GM23338 (cell line): ENCODE data around the gene RHOG. TPM values are rescaled to one million over a fixed set of nuclear protein-coding genes. Genes with fewer than 3 reads are reported as not detected.

Experiments used
- ATAC-seq: fragments of 200-7000 bp; cut with Tn5 transposase; 3 replicates; pipeline ENCODE4 v1.9.1; 2020
- DNase-seq: peaks from one replicate; pipeline ENCODE4 v3.0.0-alpha.2; 2015; ENCODE audit warnings: low spot score
- H2AFZ ChIP-seq: fragments of 200-600 bp; sonication (generic); 2 replicates; pipeline ENCODE4 v1.8.0; 2016; ENCODE audit warnings: antibody characterized with exemption, mild to moderate bottlenecking, moderate library complexity
- H3F3A ChIP-seq: fragments of 200-600 bp; sonication (generic); replicated peaks from 2 replicates; pipeline ENCODE4 v1.8.0; 2017; ENCODE audit warnings: antibody characterized with exemption, mixed run types, low read depth
- H3K27ac ChIP-seq: fragments of 200-600 bp; sonication (generic); 2 replicates; pipeline ENCODE4 v1.6.1; 2016; ENCODE audit warnings: low read depth
- H3K27me3 ChIP-seq: fragments of 200-600 bp; sonication (generic); 2 replicates; pipeline ENCODE4 v1.8.0; 2016; ENCODE audit warnings: mild to moderate bottlenecking, mixed run types, moderate library complexity; ENCODE audit not compliant: insufficient read depth
- H3K36me3 ChIP-seq: fragments of 200-600 bp; sonication (generic); 2 replicates; pipeline ENCODE4 v1.8.0; 2016; ENCODE audit warnings: mild to moderate bottlenecking; ENCODE audit not compliant: insufficient read depth
- H3K4me1 ChIP-seq: fragments of 200-600 bp; sonication (generic); 2 replicates; pipeline ENCODE4 v1.8.0; 2016; ENCODE audit warnings: mild to moderate bottlenecking, moderate library complexity; ENCODE audit not compliant: insufficient read depth
- H3K4me2 ChIP-seq: fragments of 200-600 bp; sonication (generic); 2 replicates; pipeline ENCODE4 v1.7.1; 2017; ENCODE audit warnings: mixed run types
- H3K4me3 ChIP-seq: fragments of 200-600 bp; sonication (generic); 2 replicates; pipeline ENCODE4 v1.6.1; 2016; ENCODE audit warnings: mixed run types
- H3K79me2 ChIP-seq: fragments of 200-600 bp; sonication (generic); replicated peaks from 2 replicates; pipeline ENCODE4 v1.8.0; 2017; ENCODE audit warnings: mild to moderate bottlenecking; ENCODE audit not compliant: insufficient read depth
- H3K9me2 ChIP-seq: fragments of 200-600 bp; sonication (generic); 2 replicates; pipeline ENCODE4 v1.8.0; 2017; ENCODE audit not compliant: insufficient read depth
- H4K20me1 ChIP-seq: fragments of 200-600 bp; sonication (generic); replicated peaks from 2 replicates; pipeline ENCODE4 v1.8.0; 2017; ENCODE audit warnings: mild to moderate bottlenecking; ENCODE audit not compliant: insufficient read depth
- H3K27ac Mint-ChIP-seq: 2 replicates; pipeline ENCODE4 v1.8.0; 2020; ENCODE audit warnings: inconsistent platforms, mild to moderate bottlenecking, moderate library complexity, mixed read lengths
- H3K27me3 Mint-ChIP-seq: 3 replicates; pipeline ENCODE4 v1.8.0; 2022; ENCODE audit warnings: low read depth, mild to moderate bottlenecking, moderate library complexity, mixed read lengths, inconsistent platforms; ENCODE audit not compliant: insufficient read depth, poor library complexity
- H3K36me3 Mint-ChIP-seq: 3 replicates; pipeline ENCODE4 v1.8.0; 2021; ENCODE audit warnings: low read depth, mild to moderate bottlenecking, inconsistent platforms, moderate library complexity, mixed read lengths
- H3K4me1 Mint-ChIP-seq: 3 replicates; pipeline ENCODE4 v1.8.0; 2020; ENCODE audit warnings: mild to moderate bottlenecking, inconsistent platforms, mixed read lengths
- H3K4me3 Mint-ChIP-seq: 3 replicates; pipeline ENCODE4 v1.8.0; 2021; ENCODE audit warnings: moderate library complexity, mild to moderate bottlenecking, inconsistent platforms, mixed read lengths
- H3K9me3 Mint-ChIP-seq: 3 replicates; pipeline ENCODE4 v1.8.0; 2020; ENCODE audit warnings: moderate library complexity, mild to moderate bottlenecking, inconsistent platforms, mixed read lengths
- CREB1 ChIP-seq: fragments of 250-450 bp; sonication (Bioruptor Pico); IDR thresholded peaks from 2 replicates; pipeline ENCODE4 v1.5.0; 2020; ENCODE audit warnings: low read depth, mild to moderate bottlenecking, moderate library complexity
- CTCF ChIP-seq, 2 experiments: fragments of 200-600 bp in 1 of 2; sonication (generic) in 1 of 2; conservative IDR thresholded peaks; 2 replicates each; pipeline versions ENCODE4 v1.5.1 to v1.6.1; 2016 to 2017; ENCODE audit warnings: antibody characterized with exemption in 2 of 2, low read depth in 2 of 2, mild to moderate bottlenecking in 2 of 2, moderate library complexity in 1 of 2
- EZH2 ChIP-seq: fragments of 200-600 bp; sonication (generic); IDR thresholded peaks from one replicate; pipeline ENCODE4 v1.8.0; 2017; ENCODE audit warnings: antibody characterized with exemption, mild to moderate bottlenecking, low read depth; ENCODE audit not compliant: unreplicated experiment
- EZH2phosphoT487 ChIP-seq: fragments of 200-600 bp; sonication (generic); IDR thresholded peaks from one replicate; pipeline ENCODE4 v1.8.1; 2018; ENCODE audit warnings: antibody characterized with exemption; ENCODE audit not compliant: unreplicated experiment
- JUNB ChIP-seq: IDR thresholded peaks from one replicate; pipeline ENCODE4 v1.6.1; 2016; ENCODE audit warnings: antibody characterized with exemption; ENCODE audit not compliant: unreplicated experiment
- NANOG ChIP-seq: IDR thresholded peaks from 2 replicates; pipeline ENCODE4 v1.6.1; 2016; ENCODE audit warnings: antibody characterized with exemption, borderline replicate concordance
- POLR2AphosphoS5 ChIP-seq: IDR thresholded peaks from 2 replicates; pipeline ENCODE4 v1.6.1; 2016; ENCODE audit warnings: antibody characterized with exemption, low read depth
- REST ChIP-seq: IDR thresholded peaks from one replicate; pipeline ENCODE4 v1.6.1; 2018; ENCODE audit warnings: antibody characterized with exemption; ENCODE audit not compliant: unreplicated experiment
- STAT1 ChIP-seq: IDR thresholded peaks from one replicate; pipeline ENCODE4 v1.6.1; 2016; ENCODE audit warnings: antibody characterized with exemption; ENCODE audit not compliant: unreplicated experiment
- ZNF331 ChIP-seq: fragments of 250-450 bp; sonication (Bioruptor Pico); IDR thresholded peaks from 2 replicates; pipeline ENCODE4 v1.5.0; 2020; ENCODE audit warnings: low read depth, mild to moderate bottlenecking, moderate library complexity
- polyA plus RNA-seq: library from polyadenylated mRNA; unstranded; fragments of >200 nt; fragmentation: Nextera tagmentation; extraction: Ambion mirVana; gene quantifications from 2 replicates; pipeline ENCODE4 v1.2.1, GENCODE V29; 2016
- total RNA-seq: library from RNA; depleted of rRNA; stranded (reverse); fragments of >200 nt; shearing (Covaris generic); gene quantifications from 2 replicates; pipeline ENCODE4 v1.2.3, GENCODE V29; 2014

Gene RHOG
- total and polyA plus RNA-seq, 2 experiments from 2014 or later = 26.3 to 38.6 TPM

- 0 out of 2 replicates have a peak, but pooled peaks cover 3% of the 10 kb centered on the region for H3F3A ChIP-seq
- ATAC-seq (peak; percentile 66), DNase-seq (peak; percentile 88)
- TF ChIP-seq CTCF (conservative IDR thresholded peaks at IDR 0.05; ENCODE audit: low read depth in 2 of 2) (peak; percentile 66 to 80), CREB1 (no peak)
- peak overlapping the region; percentile 85 for H3K4me3 ChIP-seq
- peak overlapping the region; percentile 91 for H2AFZ ChIP-seq
- H3K27ac Mint-ChIP-seq = no peak overlapping the region
- peaks cover 35% of the 10 kb centered on the region for H3K4me1 Mint-ChIP-seq
- no peaks in the 10 kb centered on the region; the same call in 2 of the 3 replicates for H3K9me3 Mint-ChIP-seq
- no peaks in the 10 kb centered on the region for H3K9me2 ChIP-seq
- no peaks in the 10 kb centered on the region for H3K36me3 ChIP-seq
- peaks cover 12% of the 10 kb centered on the region; the same call in 1 of the 2 replicates for H3K4me1 ChIP-seq
- H4K20me1 ChIP-seq = peaks cover 30% of the 10 kb centered on the region
- H3K4me3 Mint-ChIP-seq = peak overlapping the region; percentile 76
- H3K36me3 Mint-ChIP-seq = peaks cover 4% of the 10 kb centered on the region; the same call in 1 of the 3 replicates
- peaks cover 7% of the 10 kb centered on the region for H3K27me3 Mint-ChIP-seq
- H3K27me3 ChIP-seq = no peaks in the 10 kb centered on the region
- H3K79me2 ChIP-seq = peaks cover 34% of the 10 kb centered on the region
- H3K4me2 ChIP-seq = peak overlapping the region; percentile 89
- H3K27ac ChIP-seq = peak overlapping the region; percentile 84; the same call in 1 of the 2 replicates
Measured at GRCh38 chr11:3841426-3842350, 929 bp upstream of the RHOG start.

DNA sequence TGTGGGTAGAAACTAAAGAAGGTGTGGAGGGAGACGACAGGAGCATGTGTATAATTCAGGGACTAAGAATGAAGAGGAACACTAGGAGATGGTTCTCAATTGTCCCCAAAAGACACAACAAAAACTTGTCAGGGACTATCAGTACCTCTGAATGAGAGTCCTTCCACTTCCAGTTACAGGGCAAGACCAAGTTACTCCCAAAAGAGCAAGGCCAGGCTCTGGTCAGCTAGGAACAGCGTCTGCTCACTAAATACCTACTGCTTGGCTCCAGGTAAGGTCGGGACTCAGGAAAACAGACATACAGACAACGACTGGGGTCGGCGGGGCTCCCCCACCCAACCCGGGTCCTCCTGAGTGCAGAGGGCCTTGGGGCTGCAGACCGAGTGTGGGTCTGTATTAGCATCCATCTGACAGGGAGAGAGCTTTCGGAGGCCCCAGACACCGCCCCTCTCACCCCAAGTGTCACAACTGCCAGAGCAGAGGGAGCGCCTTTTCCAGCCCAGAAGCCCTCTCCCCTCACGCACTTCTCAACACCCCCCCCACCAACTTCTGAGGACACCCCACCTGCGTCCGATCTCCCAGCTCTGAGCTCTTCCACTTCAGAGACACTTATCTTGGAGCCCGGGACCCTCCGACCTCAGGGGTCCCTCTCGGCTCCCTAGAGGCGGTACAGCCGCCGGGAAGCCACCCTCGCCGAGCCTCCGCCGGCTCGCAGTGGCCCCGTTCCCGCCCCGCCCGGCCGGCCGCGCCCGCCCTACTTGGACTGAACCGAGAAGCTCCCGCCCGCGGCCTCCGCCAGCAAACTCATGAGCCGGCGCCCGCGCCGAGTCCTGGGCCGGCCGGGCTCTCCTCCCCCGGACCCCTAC lies 522 bp downstream of the RHOG start:
- H3K9me2 ChIP-seq = no peaks in the 10 kb centered on the region
- DNase-seq (peak; percentile 51), ATAC-seq (peak; percentile 60)
- peaks cover 12% of the 10 kb centered on the region for H3K27me3 Mint-ChIP-seq
- no peaks in the 10 kb centered on the region for H3K27me3 ChIP-seq
- H3K4me1 Mint-ChIP-seq = peaks cover 40% of the 10 kb centered on the region
- peaks cover 17% of the 10 kb centered on the region for H3K4me1 ChIP-seq
- H2AFZ ChIP-seq = no peak overlapping the region
- peaks cover 46% of the 10 kb centered on the region for H3K79me2 ChIP-seq
- H3K4me3 Mint-ChIP-seq = peak overlapping the region; percentile 83
- no peaks in the 10 kb centered on the region; the same call in 2 of the 3 replicates for H3K9me3 Mint-ChIP-seq
- no peak overlapping the region for H3K27ac Mint-ChIP-seq
- H3K4me3 ChIP-seq = peak overlapping the region; percentile 85
- 0 out of 2 replicates have a peak, but pooled peaks cover 3% of the 10 kb centered on the region for H3F3A ChIP-seq
- peak overlapping the region; percentile 91 for H3K4me2 ChIP-seq
- H4K20me1 ChIP-seq = peaks cover 34% of the 10 kb centered on the region
- no peak overlapping the region for H3K27ac ChIP-seq
- H3K36me3 ChIP-seq = no peaks in the 10 kb centered on the region
- H3K36me3 Mint-ChIP-seq = peaks cover 8% of the 10 kb centered on the region
- no peak for TF ChIP-seq EZH2phosphoT487
- TF ChIP-seq STAT1 = no peak
- TF ChIP-seq ZNF331 = no peak
- no peak for TF ChIP-seq REST
- TF ChIP-seq POLR2AphosphoS5 = no peak
- TF ChIP-seq EZH2 = no peak
- no peak for TF ChIP-seq NANOG
- TF ChIP-seq CREB1 = no peak
- TF ChIP-seq JUNB = no peak
